K562 (cell line): ENCODE data around the gene TXLNB. TPM values are rescaled to one million over a fixed set of nuclear protein-coding genes. Genes with fewer than 3 reads are reported as not detected.

Experiments used
- ATAC-seq: fragments of 200-7000 bp; cut with Tn5 transposase; 3 replicates; pipeline ENCODE4 v1.9.1; 2020; ENCODE audit warnings: moderate library complexity
- BruUV-seq: library from RNA; stranded (reverse); fragments of 400-500 nt; replicated peaks from 2 replicates; lab custom pipeline; 2021; lab: Mats Ljungman, UMichigan
- CTCF ChIA-PET: fragments of 300-600 bp; formaldehyde crosslinking; extraction: SDS; loops from one replicate; lab custom pipeline; 2021; ENCODE audit warnings: low intra/inter-chr PET ratio; lab: Yijun Ruan, JAX
- POLR2A ChIA-PET: fragments of 300-600, 350-650 bp; sonication (Branson Sonifier 250); formaldehyde crosslinking; extraction: SDS; loops from one replicate; lab custom pipeline; 2021; ENCODE audit warnings: antibody characterized with exemption, inconsistent platforms; lab: Yijun Ruan, JAX
- DNase-seq, 4 experiments: peaks; one replicate each; pipeline versions ENCODE4 v3.0.0 to v3.0.0-alpha.2; 2011 to 2018; ENCODE audit warnings: low spot score in 3 of 4, mixed read lengths in 3 of 4; ENCODE audit errors: extremely low read depth in 1 of 4
- FAIRE-seq: peaks from 2 replicates; lab custom pipeline; 2011; peaks lifted over from hg19 to GRCh38; lab: Jason Lieb, UNC
- H2AFZ ChIP-seq: 2 replicates; pipeline ENCODE4 v1.6.0; 2011; ENCODE audit warnings: low read depth, low read length, control low read depth, inconsistent platforms
- H3K27ac ChIP-seq: fragments of 200-600 bp; 3 replicates; pipeline ENCODE4 v1.8.0; 2011; ENCODE audit warnings: low read depth, mild to moderate bottlenecking, control low read depth, inconsistent platforms, low read length, moderate library complexity, mixed read lengths; ENCODE audit errors: extremely low read depth
- H3K27me3 ChIP-seq, 2 experiments: fragments of 300-600 bp in 1 of 2; 2 replicates in 1 of 2; 3 replicates in 1 of 2; pipeline versions ENCODE4 v1.6.0 to v1.8.0; 2011; ENCODE audit warnings: inconsistent platforms in 2 of 2, low read length in 2 of 2, mild to moderate bottlenecking in 1 of 2, mixed read lengths in 1 of 2, moderate library complexity in 1 of 2; ENCODE audit not compliant: control insufficient read depth in 2 of 2, insufficient read depth in 2 of 2
- H3K36me3 ChIP-seq: fragments of 300-600 bp; 3 replicates; pipeline ENCODE4 v1.8.0; 2011; ENCODE audit warnings: mild to moderate bottlenecking, low read length, inconsistent platforms; ENCODE audit not compliant: control insufficient read depth, insufficient read depth
- H3K4me1 ChIP-seq, 2 experiments: fragments of 200-600 bp in 1 of 2; replicated peaks in 1 of 2; 2 replicates in 1 of 2; 3 replicates in 1 of 2; pipeline versions ENCODE4 v1.5.1 to v1.8.0; 2011; ENCODE audit warnings: inconsistent platforms in 2 of 2, low read length in 2 of 2, mild to moderate bottlenecking in 1 of 2, mixed read lengths in 1 of 2, moderate library complexity in 1 of 2; ENCODE audit not compliant: control insufficient read depth in 2 of 2, insufficient read depth in 2 of 2
- H3K4me2 ChIP-seq: 2 replicates; pipeline ENCODE4 v1.6.1; 2011; ENCODE audit warnings: low read length, control low read depth, inconsistent platforms, mixed read lengths; ENCODE audit not compliant: insufficient read depth
- H3K4me3 ChIP-seq: fragments of 200-600 bp; sonication (generic), shearing (Covaris generic); 2 replicates; pipeline ENCODE4 v1.5.1; 2016; ENCODE audit warnings: control low read depth, inconsistent platforms
- H3K79me2 ChIP-seq: fragments of 200-600 bp; 3 replicates; pipeline ENCODE4 v1.8.0; 2011; ENCODE audit warnings: low read length, inconsistent platforms; ENCODE audit not compliant: control insufficient read depth, insufficient read depth
- H3K9ac ChIP-seq, 2 experiments: 2 replicates each; pipeline versions ENCODE4 v1.6.0 to v1.6.1; 2011; ENCODE audit warnings: low read depth in 2 of 2, low read length in 2 of 2, control low read depth in 1 of 2, inconsistent platforms in 1 of 2, mild to moderate bottlenecking in 1 of 2, mixed read lengths in 1 of 2; ENCODE audit not compliant: insufficient read depth in 1 of 2
- H3K9me1 ChIP-seq: one replicate; pipeline ENCODE4 v1.6.0; 2011; ENCODE audit warnings: inconsistent platforms, mild to moderate bottlenecking, low read length, moderate library complexity; ENCODE audit not compliant: control insufficient read depth, insufficient read depth
- H3K9me3 ChIP-seq: replicated peaks from 2 replicates; pipeline ENCODE4 v1.5.1; 2011; ENCODE audit warnings: low read depth, low read length, inconsistent platforms; ENCODE audit not compliant: control insufficient read depth, insufficient read depth
- H4K20me1 ChIP-seq: replicated peaks from 2 replicates; pipeline ENCODE4 v1.6.1; 2011; ENCODE audit warnings: low read length, inconsistent platforms, mixed read lengths; ENCODE audit not compliant: control insufficient read depth, insufficient read depth
- SIX5 ChIP-seq, 2 experiments: IDR thresholded peaks; 2 replicates each; pipeline ENCODE4 v1.6.1; 2011; ENCODE audit warnings: low read length in 2 of 2, borderline replicate concordance in 1 of 2, low read depth in 1 of 2, mild to moderate bottlenecking in 1 of 2, moderate library complexity in 1 of 2; ENCODE audit not compliant: insufficient read depth in 1 of 2
- ZNF586 ChIP-seq: fragments of 450-650 bp; formaldehyde crosslinking; conservative IDR thresholded peaks from 2 replicates; pipeline ENCODE4 v1.4.0; 2020; ENCODE audit warnings: mild to moderate bottlenecking, moderate library complexity
- WGBS: fragments of 100-300 bp; shearing (Covaris generic); methylation state at CpG from one replicate; pipeline ENCODE4 v1.1.6; 2016; ENCODE audit warnings: low coverage, mixed read lengths; ENCODE audit not compliant: insufficient coverage; ENCODE audit errors: missing lambda C conversion rate; 5-methylcytosine and 5-hydroxymethylcytosine counted together
- in situ Hi-C: fragments of 300-500 bp; cut with MboI; formaldehyde crosslinking; loops from 4 replicates; pipeline ENCODE4 v1.15.0; 2018; ENCODE audit warnings: inconsistent platforms, mixed read lengths
- intact Hi-C: fragments of 100-400 bp; cut with micrococcal nuclease; formaldehyde crosslinking; loops from 2 replicates; pipeline ENCODE4 v1.14.2; 2022
- polyA plus RNA-seq, 8 experiments: library from polyadenylated mRNA; depleted of rRNA in 4 of 8; stranded (reverse) in 5 of 8; unstranded in 3 of 8; fragments of >200 nt; fragmentation: Nextera tagmentation in 2 of 8; fragmentation: Illumina TruSeq in 1 of 8; extraction: Ambion mirVana in 2 of 8; extraction: Trizol in 1 of 8; gene quantifications; 2 replicates each; pipeline versions ENCODE4 v1.2.1 to v1.2.3, GENCODE V29; 2011 to 2014; ENCODE audit warnings: inconsistent platforms in 1 of 8, missing spikeins in 1 of 8
- total RNA-seq, 7 experiments: library from RNA; depleted of rRNA in 6 of 7; stranded (reverse); fragments of >200 nt in 6 of 7; fragmentation: Illumina TruSeq in 2 of 7; extraction: Trizol in 2 of 7; gene quantifications; 2 replicates each; pipeline versions ENCODE4 v1.2.1 to v1.2.3, GENCODE V29; 2011 to 2021; ENCODE audit warnings: low replicate concordance in 1 of 7

The TXLNB gene
- total and polyA plus RNA-seq, 9 of the 15 experiments (the other 6 are each of a cell fraction or from before 2014, with no cell fraction given), result not detected

GRCh38 chr6:139290787-139291311, 949 bp downstream of the TXLNB start:
- intact Hi-C loops (no loop called here), in situ Hi-C loops (no loop called here)
- CTCF ChIA-PET, result no interaction called here
- H3K4me3 ChIP-seq, result no peak overlapping the region
- H3K9me1 ChIP-seq, result no peaks in the 10 kb centered on the region
- H3K27me3 ChIP-seq, result peaks cover 8 to 24% of the 10 kb centered on the region in 2 experiments; a peak in 4 of 5 replicates
- no peaks in the 10 kb centered on the region for H3K4me1 ChIP-seq
- H3K79me2 ChIP-seq, result no peaks in the 10 kb centered on the region
- BruUV-seq, result no TSS peak
- H3K27ac ChIP-seq, result no peak overlapping the region
- no peak overlapping the region for H3K9ac ChIP-seq
- POLR2A ChIA-PET, result no interaction called here
- H3K9me3 ChIP-seq, result no peaks in the 10 kb centered on the region
- no peak for ATAC-seq
- no peak overlapping the region for H2AFZ ChIP-seq
- TF ChIP-seq SIX5 (IDR thresholded peaks at IDR 0.05; ENCODE audit: borderline replicate concordance in 1 of 2, insufficient read depth in 1 of 2, low read depth in 1 of 2, low read length in 2 of 2), result no peak
- TF ChIP-seq, all 486 proteins: peak for 0
- 0% methylated on average over 5 of the region's 5 CpGs for WGBS
- H3K36me3 ChIP-seq, result no peaks in the 10 kb centered on the region
- H3K4me2 ChIP-seq, result no peak overlapping the region
- no peaks in the 10 kb centered on the region for H4K20me1 ChIP-seq
- DNase-seq, result no peak
- no peak for FAIRE-seq

GRCh38 chr6:139289233-139289632, 2.6 kb downstream of the TXLNB start:
- FAIRE-seq (no peak), DNase-seq (no peak), ATAC-seq (no peak)
- no peaks in the 10 kb centered on the region for H3K79me2 ChIP-seq
- H3K9me3 ChIP-seq, result no peaks in the 10 kb centered on the region
- TF ChIP-seq ZNF586 (CRISPR knock-in tag), result no peak
- no TSS peak for BruUV-seq
- H3K27me3 ChIP-seq, result peaks cover 11 to 24% of the 10 kb centered on the region in 2 experiments; a peak in 4 of 5 replicates
- no peak overlapping the region for H2AFZ ChIP-seq
- no peaks in the 10 kb centered on the region for H3K4me1 ChIP-seq
- H3K9me1 ChIP-seq, result no peaks in the 10 kb centered on the region
- CTCF ChIA-PET, result no interaction called here
- no peak overlapping the region for H3K27ac ChIP-seq
- H3K9ac ChIP-seq, result no peak overlapping the region
- 2% methylated on average over 10 of the region's 10 CpGs for WGBS
- no peak overlapping the region for H3K4me3 ChIP-seq
- H3K36me3 ChIP-seq, result no peaks in the 10 kb centered on the region
- POLR2A ChIA-PET, result no interaction called here
- intact Hi-C loops (no loop called here), in situ Hi-C loops (no loop called here)
- no peak overlapping the region for H3K4me2 ChIP-seq
- H4K20me1 ChIP-seq, result no peaks in the 10 kb centered on the region
